Measurements from ENCODE around the gene HOXB4.

HOXB4 gene

GRCh38 chr17:48528936-48529682, 49.0 kb downstream of the HOXB4 start:
- no peak for DNase-seq (ENCODE audit: low spot score)

GRCh38 chr17:48528153-48528935, 49.8 kb downstream of the HOXB4 start:
- no peak for DNase-seq (ENCODE audit: low spot score)

- no peak for DNase-seq (ENCODE audit: low spot score)
Observed at GRCh38 chr17:48527547-48527932, 50.6 kb downstream of the HOXB4 start.

GRCh38 chr17:48526608-48527546, 51.3 kb downstream of the HOXB4 start:
- no peak for DNase-seq (ENCODE audit: low spot score)

All from pons (tissue), 1 donor.